Neural crest cell (in vitro differentiated cells): Measurements from ENCODE around the gene BMPR1A. TPM values are rescaled to one million over a fixed set of nuclear protein-coding genes. Genes with fewer than 3 reads are reported as not detected.

Experiments
- DNase-seq: peaks from one replicate; pipeline ENCODE4 v3.0.0; 2021; ENCODE audit warnings: low read depth, mixed read lengths, low spot score
- H3K27ac Mint-ChIP-seq: one replicate; pipeline ENCODE4 v1.8.0; 2021; ENCODE audit warnings: mild to moderate bottlenecking, mixed read lengths; ENCODE audit not compliant: unreplicated experiment
- H3K27me3 Mint-ChIP-seq: 2 replicates; pipeline ENCODE4 v1.8.0; 2021; ENCODE audit warnings: low read depth, mild to moderate bottlenecking, mixed read lengths
- H3K36me3 Mint-ChIP-seq: 2 replicates; pipeline ENCODE4 v1.8.0; 2021; ENCODE audit warnings: low read depth, mild to moderate bottlenecking, mixed read lengths
- H3K4me1 Mint-ChIP-seq: 2 replicates; pipeline ENCODE4 v1.8.0; 2021; ENCODE audit warnings: mixed read lengths
- H3K4me3 Mint-ChIP-seq: one replicate; pipeline ENCODE4 v1.8.0; 2021; ENCODE audit warnings: mild to moderate bottlenecking, mixed read lengths
- H3K9me3 Mint-ChIP-seq: 2 replicates; pipeline ENCODE4 v1.8.0; 2021; ENCODE audit warnings: mixed read lengths
- CTCF ChIP-seq: fragments of 200-600 bp; sonication (generic); conservative IDR thresholded peaks from 2 replicates; pipeline ENCODE4 v1.5.0; 2021; ENCODE audit warnings: antibody characterized with exemption, mild to moderate bottlenecking
- total RNA-seq: library from RNA; stranded (reverse); gene quantifications from 2 replicates; pipeline ENCODE4 v1.2.1, GENCODE V29; 2021

Gene BMPR1A
- total RNA-seq, 1 donor from 2014 or later = 78.6 TPM

- Mint-ChIP-seq H3K27ac (peak overlapping the region; percentile 88), H3K4me3 (no peak overlapping the region), H3K9me3 (no peaks in the 10 kb centered on the region), H3K4me1 (peaks cover 31% of the 10 kb centered on the region), H3K27me3 (no peaks in the 10 kb centered on the region), H3K36me3 (no peaks in the 10 kb centered on the region)
- no peak for TF ChIP-seq CTCF
- no peak for DNase-seq
Observed at GRCh38 chr10:86962136-86962980, 205.9 kb downstream of the BMPR1A start.

- Mint-ChIP-seq H3K36me3 (no peaks in the 10 kb centered on the region), H3K4me1 (peaks cover 31% of the 10 kb centered on the region), H3K9me3 (no peaks in the 10 kb centered on the region), H3K27ac (no peak overlapping the region), H3K4me3 (no peak overlapping the region), H3K27me3 (no peaks in the 10 kb centered on the region)
- no peak for DNase-seq
- no peak for TF ChIP-seq CTCF
Observed at GRCh38 chr10:86962981-86963310, 206.5 kb downstream of the BMPR1A start.

GRCh38 chr10:86963341-86963919 is 207.0 kb downstream of the BMPR1A start:
- Mint-ChIP-seq H3K4me1 (peaks cover 30% of the 10 kb centered on the region), H3K9me3 (no peaks in the 10 kb centered on the region), H3K36me3 (no peaks in the 10 kb centered on the region), H3K27me3 (no peaks in the 10 kb centered on the region), H3K27ac (no peak overlapping the region), H3K4me3 (no peak overlapping the region)
- no peak for DNase-seq
- TF ChIP-seq CTCF = no peak

- no peaks in the 10 kb centered on the region for H3K27me3 Mint-ChIP-seq
Observed at GRCh38 chr10:86964061-86964846, 207.8 kb downstream of the BMPR1A start.

More at GRCh38 chr10:86964061-86964846, 207.8 kb downstream of the BMPR1A start:
- H3K36me3 Mint-ChIP-seq = no peaks in the 10 kb centered on the region
- TF ChIP-seq CTCF = no peak
- H3K27ac Mint-ChIP-seq = no peak overlapping the region
- no peaks in the 10 kb centered on the region for H3K9me3 Mint-ChIP-seq
- no peak overlapping the region for H3K4me3 Mint-ChIP-seq
- peaks cover 22% of the 10 kb centered on the region for H3K4me1 Mint-ChIP-seq
- no peak for DNase-seq
